GM18507 (cell line): Measurements from ENCODE around the gene CHST15.

Source experiments
- DNase-seq: peaks from one replicate; pipeline ENCODE4 v3.0.0; 2011; ENCODE audit warnings: low read depth; ENCODE audit not compliant: insufficient read length; ENCODE audit errors: extremely low spot score
- FAIRE-seq: peaks from 2 replicates; lab custom pipeline; 2011; peaks lifted over from hg19 to GRCh38; lab: Jason Lieb, UNC

CHST15 gene, protein sequence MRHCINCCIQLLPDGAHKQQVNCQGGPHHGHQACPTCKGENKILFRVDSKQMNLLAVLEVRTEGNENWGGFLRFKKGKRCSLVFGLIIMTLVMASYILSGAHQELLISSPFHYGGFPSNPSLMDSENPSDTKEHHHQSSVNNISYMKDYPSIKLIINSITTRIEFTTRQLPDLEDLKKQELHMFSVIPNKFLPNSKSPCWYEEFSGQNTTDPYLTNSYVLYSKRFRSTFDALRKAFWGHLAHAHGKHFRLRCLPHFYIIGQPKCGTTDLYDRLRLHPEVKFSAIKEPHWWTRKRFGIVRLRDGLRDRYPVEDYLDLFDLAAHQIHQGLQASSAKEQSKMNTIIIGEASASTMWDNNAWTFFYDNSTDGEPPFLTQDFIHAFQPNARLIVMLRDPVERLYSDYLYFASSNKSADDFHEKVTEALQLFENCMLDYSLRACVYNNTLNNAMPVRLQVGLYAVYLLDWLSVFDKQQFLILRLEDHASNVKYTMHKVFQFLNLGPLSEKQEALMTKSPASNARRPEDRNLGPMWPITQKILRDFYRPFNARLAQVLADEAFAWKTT

DNA sequence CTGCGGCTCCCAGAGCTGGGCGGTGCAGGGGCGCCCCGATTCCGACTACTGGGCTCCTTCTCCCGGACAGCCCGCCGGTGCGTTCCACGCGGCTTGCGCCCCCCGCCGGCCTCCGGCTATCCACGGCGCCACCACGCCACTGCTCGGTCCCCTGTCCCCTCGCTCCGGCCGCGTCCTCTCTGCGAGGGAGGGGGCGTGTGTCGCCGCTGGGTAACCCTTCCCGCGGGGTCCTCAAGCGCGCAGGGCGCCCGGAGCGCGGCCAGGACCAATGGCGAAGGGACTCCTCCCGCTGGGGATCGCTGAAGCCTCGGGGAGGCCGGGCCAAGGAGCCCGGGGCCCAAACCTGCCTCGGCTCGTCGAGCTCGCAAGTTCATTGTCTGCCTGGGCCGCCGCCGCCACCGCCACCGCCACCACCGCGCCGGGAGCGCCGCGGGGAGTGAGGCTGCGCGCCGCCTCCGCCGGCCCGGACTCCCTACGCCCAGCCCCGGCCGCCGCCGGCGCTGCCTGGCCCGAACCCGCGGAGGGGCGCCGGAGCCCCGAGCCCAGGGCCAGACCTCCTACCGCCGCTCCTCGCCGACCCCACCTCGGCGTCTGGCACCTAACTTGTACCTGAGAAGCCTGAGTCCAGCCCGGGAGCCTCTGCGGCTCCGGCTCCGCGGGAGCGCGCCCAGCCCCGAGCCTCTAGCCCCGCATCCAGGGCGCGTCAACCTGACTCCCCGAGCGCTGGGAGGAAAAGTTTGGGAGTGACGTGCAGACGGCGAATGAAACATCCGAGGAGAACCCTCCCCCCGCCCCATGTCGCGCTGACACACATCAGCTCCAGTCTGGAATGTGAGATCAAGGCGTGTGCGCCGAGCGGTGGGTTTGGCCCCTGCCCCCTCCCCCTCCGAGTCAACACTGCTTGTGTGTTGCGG lies at the start of gene CHST15:
CHST15 (minus strand) TSS at position 739 of the 914 bp plus-strand sequence. CDS start 47,386 bp downstream, outside the sequence.
- FAIRE-seq (no peak), DNase-seq (no peak)

DNA sequence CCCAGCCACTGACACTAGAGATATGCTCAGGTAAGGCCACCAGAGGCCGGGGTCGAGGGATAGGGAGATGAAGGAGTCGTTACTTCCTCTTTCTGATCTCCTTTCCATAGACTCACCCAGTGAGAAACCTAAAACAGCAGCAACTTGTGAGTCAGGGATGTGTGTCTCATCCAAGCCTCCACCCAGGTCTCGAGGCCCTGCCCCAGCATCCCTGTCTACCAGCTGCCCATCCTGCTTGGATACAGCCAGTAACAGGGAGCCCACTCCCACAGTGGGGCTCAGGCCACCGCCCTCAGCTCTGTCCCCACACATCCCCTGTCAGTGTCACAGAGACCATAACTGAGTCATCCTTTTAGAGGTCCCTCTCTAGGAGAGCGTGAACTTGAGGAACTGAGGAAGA lies 49.6 kb upstream of the CHST15 start:
- DNase-seq (no peak), FAIRE-seq (no peak)

DNA sequence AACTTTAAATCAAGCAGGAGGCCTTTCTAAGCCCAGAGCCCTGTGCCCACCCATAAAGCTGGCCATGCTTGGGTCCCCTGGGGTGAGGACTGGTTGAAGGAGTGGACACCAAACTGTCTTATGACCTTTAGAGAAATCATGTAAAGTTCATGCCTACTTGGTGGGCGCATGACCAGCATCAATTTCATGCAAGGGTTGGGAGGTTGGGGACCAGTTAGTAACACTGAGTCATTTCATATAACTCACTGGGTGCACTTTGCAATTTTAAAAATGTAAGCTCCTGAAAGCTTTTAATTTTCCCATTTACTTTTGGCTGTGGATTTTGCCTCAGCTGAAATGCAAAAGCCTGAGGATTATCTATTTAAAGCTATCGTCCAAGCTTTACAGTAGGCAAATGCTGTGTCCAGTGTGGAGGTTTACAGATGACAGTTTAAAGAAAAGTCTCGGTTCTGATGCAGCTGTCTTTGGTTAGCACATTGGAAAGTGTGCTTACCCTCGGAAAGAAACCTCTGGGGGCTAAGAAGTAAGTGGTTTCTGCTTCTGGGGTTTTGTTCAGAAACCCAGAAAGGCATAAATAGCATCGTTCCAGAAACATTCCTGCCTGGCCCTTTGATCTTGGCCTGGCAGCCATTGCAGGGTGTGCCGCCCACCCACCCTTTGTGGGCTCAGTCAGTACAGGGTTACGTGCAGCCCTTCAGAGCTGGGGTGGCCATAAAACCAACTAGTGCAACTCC lies 48.8 kb upstream of the CHST15 start:
- FAIRE-seq (no peak), DNase-seq (no peak)

DNA sequence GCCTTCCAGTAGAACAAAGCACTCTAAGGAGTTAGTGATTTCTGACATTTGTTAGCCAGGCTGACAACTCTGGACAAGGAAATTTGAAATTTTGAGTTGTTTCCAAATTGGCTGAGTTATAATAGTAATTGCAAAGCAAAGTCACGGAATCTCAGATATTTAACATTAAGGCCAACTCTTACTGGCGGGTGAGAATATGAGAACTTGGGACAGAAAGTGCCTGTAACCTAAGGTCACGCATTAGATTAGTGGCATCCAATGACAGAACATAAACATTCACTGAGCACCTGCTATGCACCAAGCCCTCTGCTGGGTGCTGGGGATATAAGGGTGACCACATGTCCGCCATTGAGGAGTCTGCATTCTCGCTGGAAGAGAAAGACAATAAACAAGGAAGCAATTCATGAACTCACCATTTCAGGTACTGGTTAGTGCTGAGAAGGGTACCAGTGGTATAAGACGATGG lies 45.5 kb upstream of the CHST15 start:
- DNase-seq (no peak), FAIRE-seq (no peak)

DNA sequence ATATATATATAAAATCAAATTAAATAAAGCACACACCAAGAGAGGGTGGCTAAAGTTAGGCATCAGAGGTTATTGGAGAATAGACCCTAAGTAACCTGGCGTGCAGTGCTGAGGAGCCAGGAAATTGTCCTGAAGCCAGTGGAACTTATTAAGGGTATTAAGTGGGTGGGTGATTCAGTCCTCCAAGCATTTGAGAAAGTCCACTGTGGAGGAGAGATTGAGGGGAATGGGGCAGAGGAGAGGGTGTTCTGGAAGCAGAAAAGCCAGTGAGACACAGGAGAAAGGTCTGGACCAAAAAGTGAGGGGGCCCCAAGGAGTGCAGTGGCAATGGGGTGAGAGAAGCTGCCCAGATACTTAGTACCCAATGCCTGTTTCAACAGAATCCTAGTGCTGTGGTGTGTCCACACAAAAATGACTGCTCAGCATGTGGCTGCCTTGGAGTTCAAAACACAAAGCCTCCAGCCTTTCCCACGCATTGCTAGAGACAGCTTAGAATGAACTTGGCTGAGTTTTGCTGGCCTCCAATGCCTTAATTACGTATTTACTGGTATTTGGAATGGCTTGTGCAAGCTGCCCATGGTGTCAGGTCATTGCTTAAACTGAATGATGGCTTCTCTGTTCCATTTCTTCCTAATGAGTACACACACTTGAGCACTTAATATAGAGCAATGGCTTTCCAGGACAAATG lies 44.9 kb upstream of the CHST15 start:
- FAIRE-seq = no peak
- DNase-seq = no peak

DNA sequence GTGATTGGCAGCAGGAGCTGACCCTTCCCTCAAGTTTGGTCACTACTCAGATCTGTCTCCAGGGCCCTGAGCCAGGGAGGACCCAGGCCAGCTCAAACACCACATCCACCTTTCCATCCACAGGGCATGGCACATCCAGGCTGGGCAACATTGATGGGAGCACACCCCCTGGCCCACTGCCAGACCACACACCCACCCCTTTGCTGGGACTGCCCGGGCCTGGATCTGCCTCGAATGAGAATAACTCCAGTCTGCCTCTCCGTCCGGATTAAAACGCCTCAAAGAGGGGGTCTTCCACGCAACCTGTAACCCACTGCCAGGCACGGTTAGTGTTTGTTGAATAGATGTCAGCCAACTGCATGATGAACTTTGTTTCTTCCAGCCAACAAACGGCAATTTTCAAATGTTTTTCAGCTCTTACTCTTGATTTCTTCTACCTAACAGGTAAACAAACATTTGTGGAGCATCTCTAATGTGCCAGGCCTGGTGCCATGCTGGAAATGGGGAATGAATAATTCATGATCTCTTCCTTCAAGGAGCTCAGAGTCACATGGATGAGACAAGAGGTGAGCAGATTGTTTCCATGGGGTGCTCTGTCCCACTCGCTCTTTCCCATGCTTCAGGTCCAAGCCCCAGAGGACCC lies 41.0 kb upstream of the CHST15 start:
- FAIRE-seq (no peak), DNase-seq (no peak)

DNA sequence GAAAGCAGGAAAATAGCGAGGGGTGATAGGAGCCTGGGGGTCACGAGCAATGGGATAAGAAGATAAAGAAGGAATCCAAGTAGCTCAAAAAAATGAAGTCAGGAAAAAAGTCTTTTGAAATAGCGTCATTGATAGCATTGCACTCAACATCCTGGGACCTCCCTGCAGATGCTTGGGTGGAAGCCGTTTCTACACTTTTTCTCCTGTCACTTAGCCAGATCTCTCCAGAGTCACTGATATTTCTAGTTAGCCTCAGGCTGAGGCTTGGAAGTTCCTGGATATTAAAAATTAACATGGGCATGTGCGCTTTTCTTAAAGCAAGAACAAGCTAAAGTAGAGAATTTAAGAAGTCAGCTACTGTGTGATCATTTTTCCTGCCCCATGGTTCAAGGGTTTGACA lies 39.5 kb upstream of the CHST15 start:
- FAIRE-seq (no peak), DNase-seq (no peak)

DNA sequence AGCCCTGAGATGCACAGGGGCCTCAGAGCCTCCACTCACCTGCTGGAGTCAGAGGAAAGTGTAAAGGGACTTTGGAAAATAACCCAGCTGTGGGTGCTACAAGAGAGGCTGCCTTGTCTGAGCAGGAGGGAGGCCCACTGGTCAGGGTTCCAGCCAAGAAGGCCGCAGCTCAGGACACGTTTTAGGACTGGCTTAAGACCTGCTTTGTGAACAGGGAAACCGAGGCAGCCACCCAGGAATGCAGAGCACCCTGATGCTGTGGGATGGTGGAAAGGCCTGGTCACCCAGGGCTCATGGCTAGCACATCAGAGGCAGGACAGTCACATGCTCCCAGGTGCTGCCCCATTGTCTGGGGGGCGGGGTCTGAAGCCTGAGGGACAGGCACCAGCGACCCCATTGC lies 38.9 kb upstream of the CHST15 start:
- FAIRE-seq (no peak), DNase-seq (no peak)

DNA sequence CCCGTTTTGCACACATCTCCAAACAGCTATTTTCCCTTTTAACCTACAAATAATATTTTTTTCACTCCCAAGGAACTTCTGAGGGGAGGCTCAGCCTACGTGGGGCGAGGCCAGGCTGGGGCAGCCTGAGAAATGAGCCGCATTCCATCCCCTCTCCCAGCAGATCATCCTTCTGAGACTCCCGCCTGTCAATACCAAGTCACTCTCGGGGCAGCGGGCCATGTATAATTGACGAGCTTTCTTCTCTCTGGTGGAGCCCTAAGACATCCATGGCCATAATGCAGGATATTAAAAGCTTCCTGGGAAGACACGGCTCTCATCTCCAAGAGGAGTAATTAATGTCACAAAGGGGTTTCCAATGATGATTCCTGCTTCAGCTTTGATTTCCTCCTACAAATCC lies 37.8 kb upstream of the CHST15 start:
- DNase-seq (no peak), FAIRE-seq (no peak)

DNA sequence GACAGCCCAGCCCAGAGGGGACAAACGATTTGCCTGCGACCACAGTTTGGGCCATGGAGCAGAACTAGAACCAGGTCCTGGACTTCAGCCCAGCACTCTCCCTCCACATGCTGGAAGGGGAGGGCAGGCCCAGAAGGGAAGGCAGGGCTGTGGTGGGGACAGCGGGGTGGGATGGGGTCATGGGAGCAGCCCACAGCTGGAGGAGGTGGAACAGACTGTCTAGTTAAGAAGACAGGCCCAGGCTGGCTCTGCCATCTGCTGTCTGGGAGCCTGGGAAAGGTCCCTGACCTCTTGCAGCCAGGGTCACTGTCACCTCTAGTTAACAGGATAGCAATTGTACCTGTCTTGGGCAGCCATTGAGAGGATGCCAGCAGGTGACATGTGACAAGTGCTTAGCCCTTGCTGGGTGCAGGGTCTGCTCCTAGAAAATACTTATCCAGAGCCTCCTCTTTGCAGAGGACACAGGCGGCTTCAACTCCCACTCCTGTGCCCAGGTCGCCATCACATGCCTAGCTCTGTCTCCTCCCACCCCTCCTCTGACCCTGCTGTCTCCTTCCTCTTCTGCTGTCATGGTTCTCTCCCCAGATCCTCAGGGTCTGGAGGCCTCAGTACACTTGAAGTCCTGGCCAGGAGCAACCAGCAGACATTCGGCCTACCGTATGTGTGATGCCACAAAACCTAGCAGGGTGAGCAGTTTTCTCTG lies 37.0 kb upstream of the CHST15 start:
- no peak for FAIRE-seq
- DNase-seq = no peak

DNA sequence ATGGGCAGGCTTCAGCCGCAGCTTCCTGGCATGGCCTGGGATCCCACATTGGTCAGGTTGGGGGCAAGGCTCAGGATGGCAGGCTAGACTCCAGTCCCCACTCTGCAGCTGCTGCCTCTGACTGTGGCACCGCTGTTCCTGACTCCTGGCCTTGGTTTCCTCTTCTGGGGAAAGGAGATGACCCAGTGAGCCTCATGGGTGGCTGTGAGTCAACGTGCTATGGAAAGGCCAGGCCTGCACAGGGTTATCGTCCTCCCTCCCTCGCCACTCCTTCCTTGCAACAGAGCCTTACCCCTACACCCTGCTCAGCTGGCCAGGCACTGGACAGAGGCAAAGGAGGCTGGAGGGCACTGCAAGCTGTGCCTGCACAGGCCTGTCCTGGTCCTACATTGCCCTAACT lies 36.1 kb upstream of the CHST15 start:
- no peak for FAIRE-seq
- no peak for DNase-seq

DNA sequence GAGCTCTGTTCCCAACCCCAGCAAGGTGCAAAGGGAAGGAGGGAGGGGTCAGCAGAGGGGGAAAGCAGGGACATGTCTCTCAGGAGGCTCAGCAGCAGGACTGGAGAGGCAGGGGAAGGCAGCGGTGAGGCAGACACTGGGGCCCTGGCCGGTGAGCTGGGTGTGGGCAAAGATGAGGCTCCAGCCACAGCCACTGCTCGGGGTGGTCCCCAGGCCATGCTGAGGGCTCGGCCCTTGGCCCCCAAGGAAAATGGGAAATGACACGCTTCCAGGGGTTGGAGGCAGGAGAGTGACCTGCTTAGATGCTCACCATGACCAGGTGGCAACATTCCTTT lies 35.4 kb upstream of the CHST15 start:
- no peak for FAIRE-seq
- no peak for DNase-seq

DNA sequence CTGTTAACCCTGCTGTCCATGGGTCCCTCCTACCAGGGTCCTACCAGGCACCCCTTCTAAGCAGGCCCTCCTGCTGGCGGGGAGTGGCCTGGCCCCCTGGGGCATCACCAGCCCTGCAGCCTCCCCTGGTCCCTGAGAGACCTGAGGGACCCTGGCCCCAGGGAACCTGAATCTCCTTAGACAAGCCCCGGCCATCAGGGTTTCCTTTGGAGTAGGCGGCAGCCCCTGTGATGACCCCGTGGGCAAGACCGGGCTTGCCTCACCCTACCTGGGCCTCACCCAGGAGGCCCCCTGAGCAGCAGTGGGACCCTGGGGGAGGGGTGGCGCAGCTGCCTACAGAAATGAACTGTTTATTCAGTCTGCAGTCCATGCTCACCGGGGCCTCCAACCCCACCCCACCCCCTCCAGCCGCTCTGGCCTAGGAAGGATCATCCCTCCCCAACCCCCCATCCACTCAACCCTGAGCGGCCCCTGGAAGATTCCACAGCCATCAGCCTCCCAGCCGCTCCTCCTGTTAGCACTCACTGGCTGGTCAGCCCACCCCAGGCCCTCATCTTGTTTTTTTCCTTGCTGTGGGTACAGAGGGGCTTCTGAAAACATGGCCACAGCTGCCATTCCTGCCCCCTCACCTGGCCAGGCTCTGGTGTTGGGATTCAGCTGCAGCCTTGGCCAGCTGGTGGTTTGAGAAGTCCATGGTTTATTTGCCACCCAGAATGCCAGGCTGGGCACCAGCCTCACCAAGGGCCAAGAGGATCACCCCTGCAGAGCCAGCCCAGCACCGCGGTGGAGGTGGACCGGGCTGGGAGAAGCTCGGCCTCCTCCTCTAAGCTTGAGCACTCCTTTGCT lies 34.8 kb upstream of the CHST15 start:
- DNase-seq (no peak), FAIRE-seq (no peak)

DNA sequence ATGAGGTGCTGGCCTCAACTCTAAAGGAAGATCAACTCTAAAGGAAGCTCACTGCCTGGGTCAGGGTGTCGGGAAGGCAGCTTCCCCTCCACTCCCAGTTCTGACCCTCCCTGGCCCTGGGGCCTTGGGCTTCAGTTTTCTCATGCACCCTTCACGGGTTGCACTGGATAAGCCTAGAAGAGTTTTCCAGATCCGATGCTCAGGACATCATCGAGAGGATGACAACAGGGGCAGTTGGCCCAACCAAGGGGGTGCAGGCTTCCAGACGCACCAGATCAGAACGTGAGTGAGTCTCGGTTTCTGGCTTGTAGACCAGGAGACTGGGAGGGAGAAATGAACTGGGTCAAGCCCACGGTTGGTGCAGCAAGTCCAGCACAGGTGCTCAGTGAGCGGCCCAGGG lies 34.2 kb upstream of the CHST15 start:
- no peak for FAIRE-seq
- DNase-seq = no peak

DNA sequence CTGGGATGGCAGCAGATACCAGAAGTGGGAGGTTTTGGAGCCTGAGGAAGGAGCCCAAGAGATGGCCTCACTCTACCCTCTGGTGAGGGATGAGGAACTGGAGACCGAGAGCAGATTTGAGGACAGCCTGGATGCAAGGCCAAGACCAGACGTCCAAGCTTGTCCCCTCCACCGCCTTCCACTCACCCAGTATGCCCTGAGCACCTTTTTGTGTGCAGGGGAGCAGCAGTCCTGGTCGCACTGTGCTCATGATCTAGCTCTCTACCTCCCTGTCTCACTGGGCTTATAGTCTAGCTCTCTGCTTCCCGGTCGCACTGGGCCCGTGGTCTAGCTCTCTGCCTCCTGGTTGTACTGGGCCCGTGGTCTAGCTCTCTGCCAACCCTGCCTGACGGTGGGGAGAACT lies 33.6 kb upstream of the CHST15 start:
- FAIRE-seq = no peak

DNA sequence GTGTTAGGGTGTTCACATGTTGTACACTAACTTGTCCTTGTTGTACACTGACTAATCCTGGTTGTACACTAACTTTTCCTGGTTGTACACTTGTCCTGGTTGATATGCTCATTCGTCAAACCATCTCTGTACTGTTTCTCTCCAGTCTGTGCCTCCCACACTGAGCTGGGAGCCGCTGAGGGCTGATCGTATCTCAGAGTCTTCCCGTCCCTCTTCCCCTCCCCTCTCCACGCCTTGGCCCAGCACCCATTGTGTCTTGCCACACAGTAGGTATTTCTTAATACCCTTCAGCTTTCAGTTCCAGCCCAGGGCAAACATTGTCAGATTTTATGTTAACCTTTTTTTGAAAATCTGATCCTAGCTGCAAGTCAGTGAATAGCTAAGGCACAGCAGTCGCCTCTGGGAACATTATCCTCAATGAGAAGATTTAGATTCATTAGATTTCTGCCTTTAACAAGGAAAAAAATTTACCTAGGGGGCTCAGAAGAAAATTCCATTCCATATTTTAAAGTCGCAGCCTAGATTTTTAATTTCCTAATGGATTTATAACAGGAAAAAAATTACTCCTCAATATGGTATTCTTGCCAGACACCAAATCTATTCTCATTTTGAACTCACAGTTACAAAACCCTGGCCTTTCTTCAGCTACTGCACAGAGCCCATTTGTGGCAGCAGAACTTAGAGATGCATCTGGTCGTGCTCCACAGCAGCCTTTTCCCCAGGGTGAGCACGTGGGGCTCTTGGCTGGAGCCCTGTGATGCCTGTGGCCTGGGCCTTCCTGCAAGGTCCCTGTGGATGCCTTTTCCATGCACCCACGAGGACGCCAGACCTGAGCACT lies 33.0 kb upstream of the CHST15 start:
- DNase-seq = no peak
- FAIRE-seq = no peak

More for the DNA sequence above, 33.6 kb upstream of the CHST15 start:
- DNase-seq = no peak
